Breast epithelium (tissue), 3 donors: ENCODE data around the gene POTEJ.
"Not testable (repeated sequence)": the region's sequence is repeated elsewhere in the genome, so short reads cannot be mapped to it uniquely, and the experiment has no call there.

Source experiments
- CTCF ChIP-seq, 3 donors: fragments of 450-650 bp; IDR thresholded peaks; one replicate each; pipeline ENCODE4 v1.5.1; 2016 to 2017; ENCODE audit warnings: antibody characterized with exemption in 3 of 3, mild to moderate bottlenecking in 3 of 3, moderate library complexity in 3 of 3
- POLR2A ChIP-seq: fragments of 450-650 bp; IDR thresholded peaks from one replicate; pipeline ENCODE4 v1.6.1; 2016; ENCODE audit warnings: antibody characterized with exemption, mild to moderate bottlenecking, moderate library complexity

DNA sequence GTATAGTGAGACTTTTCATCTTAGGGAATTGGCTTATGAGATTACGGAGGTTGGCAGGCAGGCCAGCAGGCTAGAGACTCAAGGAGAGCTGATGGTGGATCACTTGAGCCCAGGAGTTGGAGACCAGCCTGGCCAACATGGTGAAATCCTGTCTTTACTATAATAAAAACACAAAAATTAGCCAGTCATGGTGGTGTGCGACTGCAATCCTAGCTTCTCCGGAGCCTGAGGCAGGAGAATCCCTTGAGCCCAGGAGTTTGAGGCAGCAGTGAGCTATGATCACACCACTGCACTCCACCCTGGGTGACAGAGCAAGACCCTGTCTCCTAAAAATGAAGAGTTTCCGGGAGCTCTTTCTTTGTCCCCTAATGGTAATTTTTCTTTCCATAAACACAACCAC, 26.5 kb upstream of the POTEJ start:
- TF ChIP-seq CTCF (IDR thresholded peaks at IDR 0.05); POLR2A: not testable (repeated sequence)
